GM12891 (cell line): ENCODE data around the gene KLHL1.

ENCODE experiments used
- DNase-seq: peaks from one replicate; pipeline ENCODE4 v3.0.0; 2011; ENCODE audit warnings: low spot score; ENCODE audit not compliant: insufficient read length
- FAIRE-seq: peaks from 2 replicates; lab custom pipeline; 2011; peaks lifted over from hg19 to GRCh38; lab: Jason Lieb, UNC
- PAX5 ChIP-seq: IDR thresholded peaks from 2 replicates; pipeline ENCODE4 v1.6.1; 2011; ENCODE audit warnings: low read length, moderate library complexity, mild to moderate bottlenecking; ENCODE audit not compliant: insufficient read depth, severe bottlenecking
- POLR2A ChIP-seq: IDR thresholded peaks from 2 replicates; pipeline ENCODE4 v1.6.1; 2011; ENCODE audit warnings: low read depth, low read length, control low read depth
- POLR2AphosphoS5 ChIP-seq: IDR thresholded peaks from 2 replicates; pipeline ENCODE4 v1.6.1; 2011; ENCODE audit warnings: low read depth, low read length, control low read depth
- POU2F2 ChIP-seq: IDR thresholded peaks from 2 replicates; pipeline ENCODE4 v1.6.1; 2011; ENCODE audit warnings: low read depth, mild to moderate bottlenecking, control low read depth, low read length, moderate library complexity
- SPI1 ChIP-seq: IDR thresholded peaks from 2 replicates; pipeline ENCODE4 v1.6.1; 2011; ENCODE audit warnings: low read depth, low read length, control low read depth
- TAF1 ChIP-seq: IDR thresholded peaks from 2 replicates; pipeline ENCODE4 v1.6.1; 2011; ENCODE audit warnings: low read depth, low read length, control low read depth

KLHL1 gene

DNA sequence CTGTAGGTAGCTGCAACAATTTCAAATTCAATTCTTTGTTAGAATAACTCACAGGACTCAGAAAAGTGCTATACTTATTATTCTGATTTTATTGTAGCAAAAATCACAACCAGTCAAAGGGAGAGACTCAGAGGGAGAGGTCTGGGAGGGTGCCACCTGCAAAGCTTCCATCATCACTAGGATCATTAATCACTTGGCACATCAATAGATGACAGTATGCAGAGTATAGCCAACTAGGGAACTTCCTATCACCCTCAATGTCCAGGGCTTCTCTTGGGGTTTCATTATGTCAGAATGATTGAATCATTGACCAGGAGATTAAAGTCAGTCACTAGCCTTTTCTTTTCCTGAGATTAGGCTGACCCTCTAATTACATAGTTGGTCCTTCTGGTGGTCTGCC is 432.0 kb downstream of the KLHL1 start:
- DNase-seq, result no peak
- TF ChIP-seq TAF1, result no peak
- FAIRE-seq, result no peak

DNA sequence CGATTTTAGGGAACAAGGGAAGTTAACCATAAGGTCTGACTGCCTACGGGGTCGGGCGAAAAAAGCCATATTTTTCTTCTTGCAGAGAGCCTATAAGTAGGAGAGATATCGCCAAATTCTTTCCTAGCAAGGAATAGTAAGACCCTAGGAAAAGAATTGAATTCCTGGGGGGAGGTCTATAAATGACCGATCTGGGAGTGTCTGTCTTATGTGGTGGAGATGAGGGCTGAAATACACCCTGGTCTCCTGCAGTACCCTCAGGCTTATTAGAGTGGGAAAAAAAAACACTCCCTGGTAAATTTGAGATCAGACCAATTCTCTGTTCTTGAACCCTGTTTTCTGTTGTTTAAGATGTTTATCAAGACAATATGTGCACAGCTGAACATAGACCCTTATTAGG is 448.1 kb downstream of the KLHL1 start:
- no peak for DNase-seq
- no peak for TF ChIP-seq POLR2AphosphoS5
- TF ChIP-seq SPI1, result no peak
- no peak for TF ChIP-seq TAF1
- no peak for TF ChIP-seq POU2F2
- TF ChIP-seq POLR2A, result no peak
- TF ChIP-seq PAX5, result no peak
- FAIRE-seq, result no peak

- DNase-seq (no peak), FAIRE-seq (no peak)
- TF ChIP-seq SPI1 (no peak), POLR2AphosphoS5 (no peak), POLR2A (no peak), PAX5 (no peak), TAF1 (no peak), POU2F2 (no peak)
Measured at GRCh38 chr13:69657676-69658075, 450.6 kb downstream of the KLHL1 start.

DNA sequence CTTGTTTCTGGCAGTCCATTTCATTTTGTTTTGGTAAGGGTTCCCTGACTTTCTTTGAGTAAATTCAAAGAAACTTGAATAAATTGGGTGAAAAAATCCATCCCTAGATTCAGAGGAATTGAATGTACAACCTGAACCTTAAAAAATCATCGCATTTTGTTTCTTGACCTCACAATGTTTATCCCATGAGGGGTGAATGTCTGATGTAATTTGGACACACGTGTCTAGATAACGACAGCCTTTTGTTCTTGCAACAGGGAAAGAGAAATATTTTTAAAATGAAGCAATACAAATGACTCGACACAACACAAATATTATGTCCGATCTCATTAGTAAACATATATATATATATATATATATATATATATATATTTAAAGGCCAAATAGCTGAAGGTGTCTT is 453.9 kb downstream of the KLHL1 start:
- DNase-seq (no peak), FAIRE-seq (no peak)
- TF ChIP-seq PAX5 (no peak), POU2F2 (no peak), POLR2A (no peak), POLR2AphosphoS5 (no peak), SPI1 (no peak), TAF1 (no peak)
